CD4-positive, CD25-positive, alpha-beta regulatory T cell (primary cell): Measurements from ENCODE around the gene NPIPA2. TPM values are rescaled to one million over a fixed set of nuclear protein-coding genes. Genes with fewer than 3 reads are reported as not detected.
"Not testable (repeated sequence)": the region's sequence is repeated elsewhere in the genome, so short reads cannot be mapped to it uniquely, and the experiment has no call there.

Experiments
- ATAC-seq, 2 donors: fragments of 150-1000 bp; cut with Tn5 transposase; one replicate each; pipeline ENCODE4 v1.10.0; 2021; ENCODE audit warnings: low read depth in 2 of 2, moderate number of reproducible peaks in 2 of 2, moderate library complexity in 1 of 2
- DNase-seq, 3 donors: peaks; one replicate each; pipeline versions ENCODE4 v3.0.0 to v3.0.0-alpha.2; 2012 to 2022; ENCODE audit warnings: mixed read lengths in 1 of 3
- H3K27ac ChIP-seq: one replicate; pipeline ENCODE4 v1.7.0; 2013; ENCODE audit warnings: mild to moderate bottlenecking, low read length; ENCODE audit not compliant: insufficient read depth, poor library complexity, severe bottlenecking
- H3K27me3 ChIP-seq: one replicate; pipeline ENCODE4 v1.7.0; 2013; ENCODE audit warnings: low read length; ENCODE audit not compliant: control insufficient read depth, insufficient read depth
- H3K36me3 ChIP-seq: one replicate; pipeline ENCODE4 v1.7.0; 2013; ENCODE audit warnings: mild to moderate bottlenecking, low read length, moderate library complexity; ENCODE audit not compliant: control insufficient read depth, insufficient read depth
- H3K4me1 ChIP-seq: 2 replicates; pipeline ENCODE4 v1.7.0; 2013; ENCODE audit warnings: mild to moderate bottlenecking, low read length; ENCODE audit not compliant: insufficient read depth, control insufficient read depth, poor library complexity, severe bottlenecking
- H3K4me3 ChIP-seq: one replicate; pipeline ENCODE4 v1.7.0; 2013; ENCODE audit warnings: low read depth, mild to moderate bottlenecking, low read length, moderate library complexity
- H3K9me3 ChIP-seq, 2 experiments: 1 replicate in 1 of 2; 2 replicates in 1 of 2; pipeline ENCODE4 v1.7.0; 2013; ENCODE audit warnings: low read length in 2 of 2, mild to moderate bottlenecking in 1 of 2, moderate library complexity in 1 of 2; ENCODE audit not compliant: control insufficient read depth in 2 of 2
- H3K27ac Mint-ChIP-seq, 3 donors: one replicate each; pipeline ENCODE4 v1.8.0; 2020 to 2022; ENCODE audit warnings: mild to moderate bottlenecking in 3 of 3, mixed read lengths in 3 of 3, moderate library complexity in 2 of 3
- H3K27me3 Mint-ChIP-seq: one replicate; pipeline ENCODE4 v1.8.0; 2022; ENCODE audit warnings: mild to moderate bottlenecking, mixed read lengths
- H3K36me3 Mint-ChIP-seq: one replicate; pipeline ENCODE4 v1.8.0; 2020; ENCODE audit warnings: mixed read lengths
- H3K4me1 Mint-ChIP-seq, 4 donors: one replicate each; pipeline ENCODE4 v1.8.0; 2020 to 2022; ENCODE audit warnings: mixed read lengths in 4 of 4, mild to moderate bottlenecking in 1 of 4
- H3K4me3 Mint-ChIP-seq, 4 donors: one replicate each; pipeline ENCODE4 v1.8.0; 2020 to 2022; ENCODE audit warnings: mild to moderate bottlenecking in 4 of 4, mixed read lengths in 4 of 4, moderate library complexity in 3 of 4
- H3K9me3 Mint-ChIP-seq, 7 donors: one replicate each; pipeline ENCODE4 v1.8.0; 2020 to 2022; ENCODE audit warnings: mixed read lengths in 7 of 7, mild to moderate bottlenecking in 3 of 7, moderate library complexity in 2 of 7
- polyA plus RNA-seq, 4 donors: library from polyadenylated mRNA; unstranded; fragments of 300-500 nt; fragmentation: Illumina TruSeq; gene quantifications; one replicate each; pipeline ENCODE4 v1.2.3, GENCODE V29; 2021
- total RNA-seq: library from RNA; stranded (reverse); gene quantifications from one replicate; pipeline ENCODE4 v1.2.3, GENCODE V29; 2022

The NPIPA2 gene
- total and polyA plus RNA-seq, 5 donors from 2014 or later = 0.86 TPM; not detected in 4

GRCh38 chr16:14741794-14742193, 539 bp upstream of the NPIPA2 start:
- peak in 1 of 2 donors; percentile 6 for ATAC-seq
- not testable (repeated sequence) for DNase-seq, H3K36me3 Mint-ChIP-seq, H3K36me3 ChIP-seq, H3K4me3 ChIP-seq, H3K27me3 ChIP-seq, H3K9me3 Mint-ChIP-seq, H3K27ac Mint-ChIP-seq, H3K27ac ChIP-seq, H3K4me1 Mint-ChIP-seq, H3K9me3 ChIP-seq, H3K27me3 Mint-ChIP-seq, H3K4me3 Mint-ChIP-seq, H3K4me1 ChIP-seq

GRCh38 chr16:14773654-14774053, 31.3 kb downstream of the NPIPA2 start:
- H3K4me3 Mint-ChIP-seq, H3K36me3 Mint-ChIP-seq: not testable (repeated sequence)

GRCh38 chr16:14775624-14776023, 33.3 kb downstream of the NPIPA2 start:
- H3K9me3 Mint-ChIP-seq, DNase-seq, H3K4me3 ChIP-seq, ATAC-seq, H3K27ac Mint-ChIP-seq, H3K4me1 Mint-ChIP-seq, H3K36me3 Mint-ChIP-seq, H3K4me1 ChIP-seq, H3K4me3 Mint-ChIP-seq, H3K27me3 ChIP-seq, H3K27me3 Mint-ChIP-seq, H3K27ac ChIP-seq, H3K36me3 ChIP-seq, H3K9me3 ChIP-seq: not testable (repeated sequence)

More at GRCh38 chr16:14773654-14774053, 31.3 kb downstream of the NPIPA2 start:
- not testable (repeated sequence) for H3K4me1 Mint-ChIP-seq, H3K27ac Mint-ChIP-seq, ATAC-seq, H3K4me3 ChIP-seq, H3K27ac ChIP-seq, H3K9me3 ChIP-seq, H3K27me3 Mint-ChIP-seq, H3K4me1 ChIP-seq, H3K36me3 ChIP-seq, H3K27me3 ChIP-seq, DNase-seq, H3K9me3 Mint-ChIP-seq

GRCh38 chr16:14776763-14777162, 34.4 kb downstream of the NPIPA2 start:
- not testable (repeated sequence) for H3K36me3 ChIP-seq, H3K9me3 Mint-ChIP-seq, H3K27ac ChIP-seq, H3K36me3 Mint-ChIP-seq, DNase-seq, H3K4me1 ChIP-seq, H3K4me3 Mint-ChIP-seq, H3K9me3 ChIP-seq, H3K4me3 ChIP-seq, H3K27me3 Mint-ChIP-seq, H3K27ac Mint-ChIP-seq, ATAC-seq, H3K27me3 ChIP-seq, H3K4me1 Mint-ChIP-seq

GRCh38 chr16:14779368-14779877, 37.1 kb downstream of the NPIPA2 start:
- H3K36me3 ChIP-seq, H3K36me3 Mint-ChIP-seq, H3K4me3 ChIP-seq, H3K9me3 Mint-ChIP-seq, H3K4me1 Mint-ChIP-seq, H3K4me3 Mint-ChIP-seq, H3K27me3 ChIP-seq, H3K27ac ChIP-seq, H3K4me1 ChIP-seq, H3K9me3 ChIP-seq, ATAC-seq, DNase-seq, H3K27ac Mint-ChIP-seq, H3K27me3 Mint-ChIP-seq: not testable (repeated sequence)

- not testable (repeated sequence) for H3K27ac Mint-ChIP-seq, H3K36me3 Mint-ChIP-seq, H3K27ac ChIP-seq, H3K27me3 ChIP-seq, H3K36me3 ChIP-seq, H3K4me3 Mint-ChIP-seq, DNase-seq, H3K9me3 ChIP-seq, H3K4me3 ChIP-seq, ATAC-seq, H3K4me1 ChIP-seq, H3K9me3 Mint-ChIP-seq, H3K27me3 Mint-ChIP-seq, H3K4me1 Mint-ChIP-seq
Measured at GRCh38 chr16:14786180-14786579, 43.8 kb downstream of the NPIPA2 start.

- not testable (repeated sequence) for H3K4me3 Mint-ChIP-seq, ATAC-seq, H3K9me3 Mint-ChIP-seq, H3K4me1 ChIP-seq, H3K36me3 ChIP-seq, H3K27ac ChIP-seq, H3K27ac Mint-ChIP-seq, DNase-seq, H3K36me3 Mint-ChIP-seq, H3K27me3 Mint-ChIP-seq, H3K4me1 Mint-ChIP-seq, H3K4me3 ChIP-seq, H3K27me3 ChIP-seq, H3K9me3 ChIP-seq
Measured at GRCh38 chr16:14789577-14789976, 47.2 kb downstream of the NPIPA2 start.

- H3K27ac Mint-ChIP-seq, H3K27ac ChIP-seq, H3K4me3 ChIP-seq, H3K36me3 Mint-ChIP-seq, H3K27me3 ChIP-seq, DNase-seq, H3K36me3 ChIP-seq, ATAC-seq, H3K4me1 ChIP-seq, H3K4me1 Mint-ChIP-seq, H3K4me3 Mint-ChIP-seq, H3K27me3 Mint-ChIP-seq, H3K9me3 Mint-ChIP-seq, H3K9me3 ChIP-seq: not testable (repeated sequence)
Measured at GRCh38 chr16:14790320-14790956, 48.1 kb downstream of the NPIPA2 start.
